HAP-1 (cell line): ENCODE measurements around the gene RHBDL1.

Experiments used
- DNase-seq, 2 experiments: peaks; one replicate each; pipeline ENCODE4 v3.0.0-alpha.2; 2016 to 2020; ENCODE audit warnings: low spot score in 2 of 2
- H3K27me3 ChIP-seq: fragments of 250-450 bp; sonication (Bioruptor Pico); 2 replicates; pipeline ENCODE4 v1.5.1; 2020; ENCODE audit warnings: low read depth, mild to moderate bottlenecking, moderate library complexity
- H3K36me3 ChIP-seq: fragments of 250-450 bp; sonication (Bioruptor Pico); replicated peaks from 2 replicates; pipeline ENCODE4 v1.5.1; 2020; ENCODE audit warnings: mild to moderate bottlenecking
- H3K4me1 ChIP-seq: fragments of 250-450 bp; sonication (Bioruptor Pico); 2 replicates; pipeline ENCODE4 v1.5.1; 2020; ENCODE audit warnings: mild to moderate bottlenecking
- H3K4me3 ChIP-seq: fragments of 250-450 bp; sonication (Bioruptor Pico); 2 replicates; pipeline ENCODE4 v1.5.1; 2020; ENCODE audit warnings: mild to moderate bottlenecking, moderate library complexity
- H3K9me3 ChIP-seq: fragments of 250-450 bp; sonication (Bioruptor Pico); 2 replicates; pipeline ENCODE4 v1.5.1; 2020; ENCODE audit warnings: mild to moderate bottlenecking, moderate library complexity
- in situ Hi-C: fragments of 300-500 bp; cut with MboI; formaldehyde crosslinking; loops from 3 replicates; pipeline ENCODE4 v1.14.3; 2020; ENCODE audit warnings: low sequenced_read_pairs, inconsistent platforms, mixed read lengths

Gene RHBDL1

GRCh38 chr16:632486-633335, 42.8 kb upstream of the RHBDL1 start:
- Histone ChIP-seq H3K4me3 (no peak overlapping the region), H3K36me3 (peaks cover 19% of the 10 kb centered on the region), H3K9me3 (no peaks in the 10 kb centered on the region), H3K27me3 (no peaks in the 10 kb centered on the region), H3K4me1 (peaks cover 5% of the 10 kb centered on the region; the same call in 1 of the 2 replicates)
- in situ Hi-C loops, result no loop called here
- no peak for DNase-seq

DNA sequence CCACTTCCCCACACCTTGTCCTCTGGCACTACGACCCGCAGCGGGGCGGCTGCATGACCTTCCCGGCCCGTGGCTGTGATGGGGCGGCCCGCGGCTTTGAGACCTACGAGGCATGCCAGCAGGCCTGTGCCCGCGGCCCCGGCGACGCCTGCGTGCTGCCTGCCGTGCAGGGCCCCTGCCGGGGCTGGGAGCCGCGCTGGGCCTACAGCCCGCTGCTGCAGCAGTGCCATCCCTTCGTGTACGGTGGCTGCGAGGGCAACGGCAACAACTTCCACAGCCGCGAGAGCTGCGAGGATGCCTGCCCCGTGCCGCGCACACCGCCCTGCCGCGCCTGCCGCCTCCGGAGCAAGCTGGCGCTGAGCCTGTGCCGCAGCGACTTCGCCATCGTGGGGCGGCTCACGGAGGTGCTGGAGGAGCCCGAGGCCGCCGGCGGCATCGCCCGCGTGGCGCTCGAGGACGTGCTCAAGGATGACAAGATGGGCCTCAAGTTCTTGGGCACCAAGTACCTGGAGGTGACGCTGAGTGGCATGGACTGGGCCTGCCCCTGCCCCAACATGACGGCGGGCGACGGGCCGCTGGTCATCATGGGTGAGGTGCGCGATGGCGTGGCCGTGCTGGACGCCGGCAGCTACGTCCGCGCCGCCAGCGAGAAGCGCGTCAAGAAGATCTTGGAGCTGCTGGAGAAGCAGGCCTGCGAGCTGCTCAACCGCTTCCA, 42.0 kb upstream of the RHBDL1 start:
- in situ Hi-C loops, result no loop called here
- Histone ChIP-seq H3K4me3 (no peak overlapping the region), H3K27me3 (no peaks in the 10 kb centered on the region), H3K4me1 (peaks cover 5% of the 10 kb centered on the region; the same call in 1 of the 2 replicates), H3K36me3 (peaks cover 19% of the 10 kb centered on the region), H3K9me3 (no peaks in the 10 kb centered on the region)
- no peak for DNase-seq

DNA sequence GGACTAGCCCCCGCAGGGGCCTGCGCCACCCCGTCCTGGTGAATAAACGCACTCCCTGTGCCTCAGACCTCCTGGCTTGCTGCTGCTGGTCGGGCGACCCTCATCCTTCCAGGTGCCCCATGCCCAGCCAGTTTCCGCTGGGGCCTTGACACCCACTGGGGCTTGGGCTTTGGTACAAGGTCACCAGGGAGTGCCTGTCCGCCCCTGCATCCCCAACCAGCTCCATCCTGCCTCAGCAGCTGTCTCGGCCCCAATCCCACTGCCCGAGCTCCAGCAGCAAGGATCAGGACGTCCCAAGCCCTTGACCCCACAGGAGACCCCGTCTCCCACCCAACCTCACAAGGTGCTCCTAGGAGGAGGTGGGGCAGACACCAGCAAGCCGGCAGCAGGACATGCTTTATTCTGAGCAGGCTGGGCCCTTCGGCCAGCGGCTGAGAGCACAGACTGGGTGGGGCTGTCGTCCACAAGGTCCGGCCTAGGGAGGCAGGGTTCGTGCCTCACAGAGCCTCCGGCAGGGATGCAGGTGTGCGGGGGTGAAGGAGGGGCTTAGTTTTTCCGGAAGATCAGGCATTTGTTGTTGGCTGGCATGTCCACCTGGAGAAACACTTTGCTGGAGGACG, 41.3 kb upstream of the RHBDL1 start:
- H3K4me1 ChIP-seq, result peaks cover 5% of the 10 kb centered on the region; the same call in 1 of the 2 replicates
- DNase-seq, result no peak
- H3K9me3 ChIP-seq, result no peaks in the 10 kb centered on the region
- in situ Hi-C loops, result no loop called here
- H3K27me3 ChIP-seq, result no peaks in the 10 kb centered on the region
- H3K4me3 ChIP-seq, result no peak overlapping the region
- peaks cover 16% of the 10 kb centered on the region for H3K36me3 ChIP-seq

- Histone ChIP-seq H3K36me3 (peaks cover 16% of the 10 kb centered on the region), H3K4me3 (peak overlapping the region; percentile 93)
Measured at GRCh38 chr16:634996-635395, 40.5 kb upstream of the RHBDL1 start.

DNA sequence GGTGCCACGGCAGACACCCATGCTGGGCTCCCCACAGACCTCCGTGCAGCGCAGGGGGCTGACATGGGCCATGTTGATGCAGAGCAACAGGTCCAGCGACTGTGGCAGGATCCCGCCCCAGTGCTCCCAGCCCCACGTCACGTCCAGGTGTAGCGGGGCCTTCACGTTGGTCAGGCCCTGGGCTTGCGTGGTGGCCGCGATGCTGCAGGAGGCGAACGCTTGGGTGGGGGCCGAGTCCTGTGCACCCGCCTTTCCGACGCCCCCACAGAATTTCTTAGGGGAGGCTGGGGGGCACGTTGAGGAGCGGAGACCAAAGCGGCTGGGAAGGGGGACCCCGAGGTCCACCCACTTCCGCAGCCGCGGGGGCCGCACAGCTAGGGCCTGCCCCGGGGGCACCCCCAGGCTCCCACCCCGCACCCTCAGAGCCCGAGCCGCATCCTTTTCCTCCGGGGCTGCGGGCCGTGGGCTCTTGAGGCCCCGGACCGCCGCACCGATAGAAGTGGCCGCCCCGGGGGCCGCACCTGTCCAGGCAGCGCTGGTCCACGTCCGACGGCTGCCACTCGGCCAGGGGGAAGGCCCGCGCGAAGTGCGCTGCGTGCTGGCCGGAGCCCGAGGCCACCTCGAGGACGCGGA, 39.8 kb upstream of the RHBDL1 start:
- H3K4me1 ChIP-seq, result peaks cover 5% of the 10 kb centered on the region; the same call in 1 of the 2 replicates
- H3K27me3 ChIP-seq, result no peaks in the 10 kb centered on the region
- in situ Hi-C loops, result no loop called here
- DNase-seq, result no peak
- H3K9me3 ChIP-seq, result no peaks in the 10 kb centered on the region
- peak overlapping the region; percentile 93 for H3K4me3 ChIP-seq
- H3K36me3 ChIP-seq, result peaks cover 16% of the 10 kb centered on the region

More at GRCh38 chr16:634996-635395, 40.5 kb upstream of the RHBDL1 start:
- Histone ChIP-seq H3K9me3 (no peaks in the 10 kb centered on the region), H3K27me3 (no peaks in the 10 kb centered on the region), H3K4me1 (peaks cover 5% of the 10 kb centered on the region; the same call in 1 of the 2 replicates)
- DNase-seq, result no peak
- in situ Hi-C loops, result no loop called here

- Histone ChIP-seq H3K4me1 (peaks cover 5% of the 10 kb centered on the region; the same call in 1 of the 2 replicates), H3K9me3 (no peaks in the 10 kb centered on the region), H3K36me3 (peaks cover 16% of the 10 kb centered on the region), H3K27me3 (no peaks in the 10 kb centered on the region), H3K4me3 (peak within 1 kb of the TSS; percentile 93)
- in situ Hi-C loops, result no loop called here
- peak; percentile 88 to 96 for DNase-seq
Measured at GRCh38 chr16:636206-637080, 39.0 kb upstream of the RHBDL1 start, which contains the start of gene METTL26. TSS of gene METTL26 (minus strand) at chr16:636305. CDS start at chr16:636290, 15 bp downstream.

DNA sequence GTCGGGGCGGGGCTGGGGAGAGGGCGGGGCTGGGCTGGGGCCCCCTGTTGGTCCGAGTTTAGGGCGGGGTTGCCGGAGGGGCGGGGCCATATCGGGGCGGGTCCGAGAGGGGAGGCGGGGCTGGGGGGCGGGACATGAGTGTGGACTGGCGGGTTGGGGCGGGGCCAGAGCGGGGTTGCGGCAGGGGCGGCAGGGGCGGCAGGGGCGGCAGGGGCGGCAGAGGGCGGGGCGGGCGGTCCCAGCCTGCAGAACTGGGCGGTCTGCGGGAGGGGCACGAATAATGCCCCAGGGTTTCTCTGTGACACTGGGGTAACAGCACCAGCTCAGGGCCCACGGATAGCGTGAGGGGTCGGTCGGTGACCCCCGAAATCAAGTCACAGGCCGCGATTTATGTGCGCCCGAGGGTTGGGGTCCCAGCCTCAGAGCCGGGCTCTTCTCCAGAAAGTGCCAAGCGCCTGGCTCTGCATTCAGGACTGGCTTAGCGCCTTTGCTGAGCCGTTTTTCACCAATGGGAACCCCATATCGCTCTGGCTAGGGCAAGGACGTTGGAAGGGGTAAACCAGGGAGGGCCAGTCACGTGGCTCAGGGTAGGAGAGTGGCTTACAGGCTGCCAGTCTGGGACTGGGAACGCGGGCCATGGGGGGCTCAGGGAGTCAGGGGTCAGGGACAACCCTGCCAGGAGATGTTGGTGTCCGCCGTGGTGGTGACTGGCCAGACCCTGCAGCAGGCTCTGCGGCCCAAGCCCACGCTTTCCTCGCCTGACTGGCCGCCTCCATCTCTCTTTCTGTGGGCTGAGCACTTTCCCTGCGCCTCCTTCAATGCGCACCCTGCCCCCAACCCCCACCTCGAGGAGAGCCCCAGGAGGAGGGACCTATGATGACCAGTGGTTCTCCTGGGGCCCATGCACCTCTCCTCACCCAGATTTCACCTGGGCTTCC, 38.1 kb upstream of the RHBDL1 start:
- in situ Hi-C loops, result no loop called here
- H3K4me1 ChIP-seq, result peaks cover 5% of the 10 kb centered on the region; the same call in 1 of the 2 replicates

GRCh38 chr16:638034-638543, 37.4 kb upstream of the RHBDL1 start:
- DNase-seq, result no peak
- Histone ChIP-seq H3K9me3 (no peaks in the 10 kb centered on the region), H3K4me1 (peaks cover 8% of the 10 kb centered on the region), H3K4me3 (no peak overlapping the region), H3K36me3 (peaks cover 16% of the 10 kb centered on the region), H3K27me3 (no peaks in the 10 kb centered on the region)
- in situ Hi-C loops, result no loop called here

More for the DNA sequence above, 38.1 kb upstream of the RHBDL1 start:
- Histone ChIP-seq H3K27me3 (no peaks in the 10 kb centered on the region), H3K9me3 (no peaks in the 10 kb centered on the region), H3K4me3 (peak overlapping the region; percentile 93), H3K36me3 (peaks cover 16% of the 10 kb centered on the region)
- peak in 1 of 2 experiments; percentile 95 for DNase-seq

GRCh38 chr16:638836-639235, 36.6 kb upstream of the RHBDL1 start:
- H3K4me3 ChIP-seq, result no peak overlapping the region
- peaks cover 12% of the 10 kb centered on the region for H3K36me3 ChIP-seq
- H3K9me3 ChIP-seq, result no peaks in the 10 kb centered on the region
- peaks cover 9% of the 10 kb centered on the region for H3K4me1 ChIP-seq
- in situ Hi-C loops, result no loop called here
- H3K27me3 ChIP-seq, result no peaks in the 10 kb centered on the region
- no peak for DNase-seq

GRCh38 chr16:640614-641013, 34.9 kb upstream of the RHBDL1 start:
- in situ Hi-C loops, result no loop called here
- Histone ChIP-seq H3K4me1 (peaks cover 9% of the 10 kb centered on the region), H3K27me3 (no peaks in the 10 kb centered on the region), H3K4me3 (no peak overlapping the region), H3K9me3 (no peaks in the 10 kb centered on the region), H3K36me3 (peaks cover 18% of the 10 kb centered on the region)
- DNase-seq, result no peak

DNA sequence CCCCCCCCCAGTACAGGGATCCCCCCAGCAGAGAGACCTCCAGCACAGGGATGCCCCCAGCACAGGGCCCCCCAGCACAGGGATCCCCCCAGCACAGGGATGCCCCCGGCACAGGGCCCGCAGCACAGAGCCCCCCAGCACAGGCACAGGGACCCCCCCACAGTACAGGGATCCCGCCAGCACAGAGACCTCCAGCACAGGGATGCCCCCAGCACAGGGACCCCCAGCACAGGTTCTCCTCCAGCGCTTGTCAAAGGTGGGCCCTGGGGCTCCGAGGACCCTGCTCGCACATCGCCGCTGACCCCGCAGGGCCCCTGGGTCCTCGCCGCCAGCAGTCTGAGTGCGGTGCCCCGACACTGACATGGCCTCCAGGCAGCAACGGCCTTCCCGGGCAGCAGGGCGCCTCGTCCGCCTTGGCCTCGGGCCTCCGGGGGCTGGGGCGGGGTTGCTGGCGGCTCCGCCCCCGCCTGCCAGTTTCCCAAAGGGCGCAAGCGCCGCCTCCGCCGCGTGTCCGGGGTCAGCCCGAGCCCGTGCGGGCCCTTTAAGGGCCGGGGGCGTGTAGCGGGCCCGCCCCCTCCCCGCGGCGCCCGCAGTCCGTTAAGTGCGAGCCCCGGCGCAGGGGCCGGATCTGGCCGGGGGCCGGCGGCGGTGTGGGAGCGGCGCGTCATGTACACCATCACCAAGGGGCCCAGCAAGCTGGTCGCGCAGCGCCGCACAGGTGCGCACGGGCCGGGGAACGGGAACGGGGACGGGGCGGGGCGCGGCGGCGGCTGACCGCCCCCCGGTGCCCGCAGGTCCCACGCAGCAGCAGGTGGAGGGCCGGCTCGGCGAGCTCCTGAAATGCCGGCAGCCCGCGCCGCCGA, 33.9 kb upstream of the RHBDL1 start, which contains the start of gene MCRIP2:
Gene MCRIP2, plus strand, starts transcription at position 503 of the 863 bp plus-strand sequence. Its CDS starts 164 bp downstream, at position 667.
- H3K9me3 ChIP-seq, result no peaks in the 10 kb centered on the region
- in situ Hi-C loops, result no loop called here
- DNase-seq, result peak; percentile 82 to 93
- H3K4me3 ChIP-seq, result peak within 1 kb of the TSS; percentile 57
- H3K27me3 ChIP-seq, result no peaks in the 10 kb centered on the region
- peaks cover 9% of the 10 kb centered on the region for H3K4me1 ChIP-seq
- peaks cover 14% of the 10 kb centered on the region; the same call in 1 of the 2 replicates for H3K36me3 ChIP-seq
